Effector CD8-positive, alpha-beta T cell (primary cell): ENCODE results near the gene EXOC4.
"Not testable (repeated sequence)": the region's sequence is repeated elsewhere in the genome, so short reads cannot be mapped to it uniquely, and the experiment has no call there.

Experiments used
- DNase-seq: peaks from one replicate; lab custom pipeline; 2025; lab: John Stamatoyannopoulos, UW

Gene EXOC4

GRCh38 chr7:133751079-133751478 lies 498.2 kb downstream of the EXOC4 start:
- DNase-seq = no peak

GRCh38 chr7:133753513-133753912 lies 500.6 kb downstream of the EXOC4 start:
- DNase-seq = no peak

DNA sequence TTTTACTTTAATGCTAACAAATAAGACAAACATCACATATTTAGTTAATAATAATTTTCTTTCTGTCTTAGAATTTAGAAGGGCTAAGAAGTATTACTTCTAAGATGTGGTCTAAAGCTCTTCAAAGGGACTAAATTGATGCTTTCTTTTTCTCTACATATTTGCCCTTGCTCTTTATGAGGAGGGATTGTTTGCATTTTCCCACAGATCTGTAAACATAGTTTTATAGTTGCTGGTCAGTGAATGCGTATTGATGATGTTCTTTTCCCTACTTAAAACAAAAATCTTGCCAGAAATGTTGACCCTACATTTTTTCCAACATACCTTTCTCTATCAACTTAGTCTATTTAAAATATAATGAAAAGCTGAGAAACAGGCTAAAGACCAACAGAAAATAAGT lies 501.8 kb downstream of the EXOC4 start:
- DNase-seq = no peak

DNA sequence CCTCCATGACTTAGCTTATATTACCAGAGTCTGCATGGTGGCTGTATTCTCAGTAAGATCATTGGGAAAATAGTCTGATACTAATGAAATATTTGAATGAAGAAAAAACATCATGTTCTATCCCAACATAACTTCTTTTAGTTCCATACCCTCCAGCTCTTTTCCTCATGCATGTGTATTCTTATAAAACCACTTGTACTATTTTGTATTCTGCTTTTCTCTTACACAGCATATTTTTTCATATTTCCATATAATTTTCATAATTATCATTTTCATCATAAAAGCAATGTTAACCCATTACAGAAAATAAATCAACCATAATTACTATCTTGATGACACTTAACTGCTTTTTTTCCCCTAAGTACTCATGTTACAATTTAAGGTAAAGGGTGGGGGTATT lies 503.0 kb downstream of the EXOC4 start:
- DNase-seq = no peak

DNA sequence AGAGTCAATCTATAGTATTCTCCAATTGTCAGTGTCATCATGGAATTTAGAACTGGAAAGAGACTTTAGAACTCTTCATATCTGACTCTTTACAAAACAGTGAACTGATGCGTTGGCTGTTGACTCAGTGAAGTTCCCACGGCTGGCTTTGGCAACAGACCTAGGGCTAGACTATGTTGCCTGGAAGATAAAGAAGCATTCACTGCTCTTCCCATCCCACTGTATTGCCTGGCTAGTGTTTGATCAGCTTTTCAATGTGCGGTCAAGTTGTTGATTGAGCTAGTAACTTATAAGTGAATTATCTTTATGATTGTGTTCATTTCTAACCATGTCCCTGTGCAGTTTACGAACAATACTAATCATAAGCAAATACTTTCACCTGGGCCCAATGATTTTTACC lies 508.6 kb downstream of the EXOC4 start:
- DNase-seq = no peak

GRCh38 chr7:133763076-133763640 lies 510.3 kb downstream of the EXOC4 start:
- no peak for DNase-seq

DNA sequence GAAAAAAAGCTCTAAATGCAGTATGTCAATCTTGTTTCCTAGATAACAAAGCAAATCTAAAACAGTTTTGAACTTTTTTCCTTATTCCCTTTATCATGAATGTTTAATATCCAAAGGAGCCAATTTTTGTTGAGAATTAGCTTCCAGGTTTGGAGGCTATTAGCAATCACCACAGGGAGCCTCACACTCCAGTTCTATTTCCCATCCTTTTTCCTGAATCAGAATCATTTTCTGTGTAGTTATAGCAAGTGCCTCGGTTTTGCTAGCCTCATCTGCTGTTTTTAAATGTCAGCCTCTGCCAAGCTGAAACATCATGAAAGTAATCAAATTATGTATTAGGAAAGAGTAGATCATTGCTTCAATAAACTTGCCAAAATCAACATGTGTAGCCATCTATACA lies 516.8 kb downstream of the EXOC4 start:
- no peak for DNase-seq

- no peak for DNase-seq
These were observed 518.1 kb downstream of the EXOC4 start for GRCh38 chr7:133770863-133771492.

GRCh38 chr7:133771788-133772419 lies 519.0 kb downstream of the EXOC4 start:
- no peak for DNase-seq

DNA sequence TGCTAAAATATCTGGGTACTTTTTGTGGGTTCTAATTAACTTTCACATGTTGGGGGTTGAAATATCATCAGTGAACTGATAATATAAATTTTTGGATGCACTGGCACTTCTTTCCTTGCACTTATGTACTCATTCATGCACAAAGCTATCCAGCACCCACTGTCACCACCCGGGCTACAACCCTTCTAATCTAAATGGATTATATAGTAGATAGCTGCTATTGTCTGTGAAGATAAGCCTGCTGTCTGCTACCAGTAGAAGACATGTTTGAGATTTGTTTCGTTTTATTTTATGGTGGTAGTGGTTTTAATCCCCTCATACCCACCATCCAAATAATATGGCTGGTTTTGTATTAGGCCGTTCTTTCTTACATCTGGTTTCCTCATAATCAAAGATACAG lies 520.7 kb downstream of the EXOC4 start:
- DNase-seq = no peak

DNA sequence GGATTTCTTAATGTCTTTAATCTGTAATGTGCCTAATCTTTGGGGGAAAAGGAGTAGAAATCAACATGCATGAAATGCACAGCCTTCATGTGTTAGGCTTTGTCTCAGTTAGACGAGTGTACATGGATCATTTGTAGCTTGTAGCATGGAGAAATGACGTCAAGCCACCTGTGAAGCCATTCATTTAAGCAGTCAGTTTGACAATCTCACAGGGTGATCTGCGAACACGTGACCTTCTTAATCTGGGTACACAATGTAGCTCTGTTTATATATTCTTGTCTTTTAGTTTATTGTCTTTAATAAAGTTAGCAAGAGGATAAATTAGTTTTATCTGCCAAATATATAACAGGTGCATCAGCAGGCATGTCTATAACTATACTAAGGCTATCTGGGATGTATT lies 522.3 kb downstream of the EXOC4 start:
- no peak for DNase-seq

GRCh38 chr7:133776266-133776665 lies 523.4 kb downstream of the EXOC4 start:
- DNase-seq = no peak

- no peak for DNase-seq
These were observed 524.8 kb downstream of the EXOC4 start for GRCh38 chr7:133777701-133778100.

DNA sequence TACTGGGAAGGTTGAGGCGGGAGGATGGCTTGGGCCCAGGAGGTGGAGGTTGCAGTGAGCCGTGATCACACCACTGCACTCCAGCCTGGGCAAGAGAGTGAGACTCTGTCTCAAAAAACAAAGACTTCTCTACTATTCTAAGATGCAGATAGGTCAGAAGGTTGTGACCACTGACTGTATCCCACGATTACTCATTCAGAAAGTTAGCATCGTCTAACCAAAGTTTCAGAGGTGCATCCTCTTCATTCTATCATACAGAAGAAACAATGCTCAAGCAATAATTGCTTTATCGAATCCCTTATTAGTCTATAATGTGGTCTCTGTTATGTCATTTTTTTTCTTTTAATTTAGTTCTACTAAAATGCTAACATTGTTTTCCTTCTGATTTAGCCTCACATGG lies 525.6 kb downstream of the EXOC4 start:
- DNase-seq = no peak

- not testable (repeated sequence) for DNase-seq
These were observed 526.7 kb downstream of the EXOC4 start for GRCh38 chr7:133779538-133779937.

DNA sequence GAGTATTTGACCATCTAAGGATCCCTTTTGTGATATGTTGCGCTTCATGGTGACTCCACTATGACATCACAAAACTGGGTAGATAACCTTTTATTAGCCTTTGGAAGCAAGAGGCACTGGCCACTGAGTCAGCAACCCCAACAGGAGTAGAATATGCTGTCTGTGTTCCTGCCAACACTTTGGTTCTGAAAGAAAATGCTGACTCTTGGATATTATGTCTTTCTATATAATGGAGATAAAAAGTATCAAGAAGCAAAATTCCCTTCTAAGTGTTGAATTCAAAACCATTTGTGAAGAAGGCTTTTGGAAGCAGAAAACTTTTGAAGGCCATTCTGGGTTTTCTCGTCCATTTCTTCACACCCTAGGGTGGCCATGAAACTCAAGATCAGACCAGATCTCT lies 528.0 kb downstream of the EXOC4 start:
- no peak for DNase-seq

DNA sequence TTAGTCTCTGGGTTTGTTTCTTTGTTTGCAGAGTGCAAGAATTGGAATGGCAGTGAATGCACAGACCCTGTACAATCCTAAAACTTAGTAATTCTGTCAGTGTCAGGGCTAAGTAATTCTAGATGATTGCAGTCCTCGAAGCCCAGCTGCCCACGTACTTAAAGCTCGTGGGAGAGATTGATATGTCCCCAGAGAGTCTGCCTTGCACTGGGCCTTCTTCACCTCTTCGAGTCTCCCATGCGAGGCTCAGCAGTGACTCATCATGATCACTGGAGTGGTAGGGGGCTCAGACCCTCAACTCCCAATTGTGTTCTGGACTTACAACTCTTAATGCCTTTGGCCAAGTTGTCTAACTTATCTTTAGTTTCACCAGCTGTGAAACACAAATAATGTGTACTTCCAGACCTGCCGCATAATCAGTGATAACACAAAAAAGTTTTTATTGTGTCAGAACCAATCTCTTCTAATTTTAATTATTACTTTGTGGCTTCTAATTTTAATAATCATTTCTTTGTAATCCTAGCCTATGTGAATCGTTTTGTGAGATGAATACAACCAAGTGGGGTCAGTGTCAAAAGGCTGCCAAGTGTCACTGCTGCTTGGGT lies 528.7 kb downstream of the EXOC4 start:
- DNase-seq = no peak

GRCh38 chr7:133782470-133782869 lies 529.6 kb downstream of the EXOC4 start:
- no peak for DNase-seq

GRCh38 chr7:133783276-133783675 lies 530.4 kb downstream of the EXOC4 start:
- no peak for DNase-seq

GRCh38 chr7:133784486-133785001 lies 531.7 kb downstream of the EXOC4 start:
- no peak for DNase-seq

DNA sequence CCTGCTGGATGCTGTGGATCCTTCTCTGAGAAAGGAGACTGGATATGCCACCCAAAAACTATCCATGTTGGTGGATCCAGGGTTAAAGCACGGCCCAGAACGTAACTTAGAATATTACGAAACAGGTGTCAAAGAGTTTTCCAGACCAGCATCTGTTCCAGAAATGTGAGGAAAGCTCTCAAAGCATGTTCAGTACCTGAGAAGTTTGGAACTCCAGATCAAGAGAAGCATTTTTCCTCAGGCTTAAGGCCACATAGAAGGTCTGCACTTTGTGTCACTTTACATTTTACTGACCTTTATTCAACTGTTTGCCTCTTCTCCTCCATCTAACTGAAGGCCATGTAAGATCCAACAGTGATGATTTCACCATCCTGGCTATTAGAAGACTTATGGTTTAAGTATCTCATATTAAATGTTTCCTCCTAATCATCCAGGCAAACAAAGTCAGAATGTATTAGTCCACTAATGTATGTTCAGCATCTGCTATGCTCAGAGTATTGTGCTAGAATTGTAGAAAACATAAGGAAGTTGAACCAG lies 533.6 kb downstream of the EXOC4 start:
- DNase-seq = no peak

- no peak for DNase-seq
These were observed 537.1 kb downstream of the EXOC4 start for GRCh38 chr7:133789974-133790373.

DNA sequence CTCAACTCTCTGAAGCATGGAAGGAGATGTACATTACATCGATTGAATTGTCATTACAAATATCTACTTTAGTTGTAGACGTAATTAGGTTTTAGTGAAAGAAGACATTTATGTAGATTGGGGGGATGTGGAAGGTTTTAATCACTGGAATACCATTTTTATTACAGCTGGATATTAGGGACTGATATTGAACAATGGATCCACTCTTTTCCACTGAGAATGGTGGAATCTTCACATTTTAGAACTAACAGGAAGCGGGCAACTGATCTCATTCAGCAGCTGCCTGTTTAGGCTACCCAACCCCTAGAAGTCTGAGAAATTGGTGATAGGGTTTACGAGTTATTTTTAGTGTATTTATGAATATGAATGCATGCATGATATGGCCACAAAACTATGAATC lies 538.0 kb downstream of the EXOC4 start:
- DNase-seq = no peak
